Thyroid gland (tissue), 4 donors: ENCODE data around the gene TBC1D8.

ENCODE experiments used
- POLR2A ChIP-seq, 2 donors: fragments of 450-650 bp; IDR thresholded peaks; one replicate each; pipeline ENCODE4 v1.6.1; 2017; ENCODE audit warnings: antibody characterized with exemption in 2 of 2, mild to moderate bottlenecking in 2 of 2, moderate library complexity in 1 of 2
- TF ChIP-seq, protein P1 (sequence below), 6 experiments: fragments of 200-600 bp in 3 of 6; fragments of 450-650 bp in 3 of 6; sonication (generic) in 3 of 6; IDR thresholded peaks; one replicate each; pipeline ENCODE4 v1.5.1; 2016 to 2019; ENCODE audit warnings: antibody characterized with exemption in 6 of 6, mild to moderate bottlenecking in 2 of 6, inconsistent platforms in 1 of 6, moderate library complexity in 1 of 6

DNA sequence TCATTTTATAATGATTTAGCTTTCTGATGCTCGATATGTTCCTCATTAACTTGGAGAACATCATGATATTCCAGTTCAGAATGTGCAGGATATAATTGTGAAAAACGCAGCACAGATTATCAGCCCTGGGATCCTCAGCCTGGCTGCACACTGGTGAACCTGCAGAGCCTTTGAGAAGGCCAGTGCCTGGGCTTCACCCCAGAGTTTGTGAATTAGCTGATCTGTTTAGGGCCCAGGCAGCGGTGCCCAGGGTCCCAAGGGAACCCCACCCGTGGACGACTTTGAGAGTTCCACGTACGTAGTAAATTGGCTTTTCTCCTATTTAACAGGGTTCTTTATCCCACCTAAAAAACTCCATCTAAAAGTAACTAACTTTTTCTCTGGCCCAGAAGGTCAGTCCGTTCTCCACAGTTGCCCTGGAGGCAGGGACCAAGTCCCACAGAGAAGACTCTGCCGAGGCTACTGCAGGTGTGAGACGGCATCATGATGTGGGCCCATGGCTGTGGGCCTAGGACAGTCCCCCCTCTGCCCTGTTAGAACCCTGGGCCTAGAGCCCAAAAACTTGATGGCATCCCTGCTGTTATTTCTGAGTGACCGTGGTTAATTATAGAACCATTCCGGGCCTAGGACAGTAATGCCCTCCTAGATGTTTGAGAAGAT, 188.7 kb downstream of the TBC1D8 start:
- TF ChIP-seq, protein P1, sequence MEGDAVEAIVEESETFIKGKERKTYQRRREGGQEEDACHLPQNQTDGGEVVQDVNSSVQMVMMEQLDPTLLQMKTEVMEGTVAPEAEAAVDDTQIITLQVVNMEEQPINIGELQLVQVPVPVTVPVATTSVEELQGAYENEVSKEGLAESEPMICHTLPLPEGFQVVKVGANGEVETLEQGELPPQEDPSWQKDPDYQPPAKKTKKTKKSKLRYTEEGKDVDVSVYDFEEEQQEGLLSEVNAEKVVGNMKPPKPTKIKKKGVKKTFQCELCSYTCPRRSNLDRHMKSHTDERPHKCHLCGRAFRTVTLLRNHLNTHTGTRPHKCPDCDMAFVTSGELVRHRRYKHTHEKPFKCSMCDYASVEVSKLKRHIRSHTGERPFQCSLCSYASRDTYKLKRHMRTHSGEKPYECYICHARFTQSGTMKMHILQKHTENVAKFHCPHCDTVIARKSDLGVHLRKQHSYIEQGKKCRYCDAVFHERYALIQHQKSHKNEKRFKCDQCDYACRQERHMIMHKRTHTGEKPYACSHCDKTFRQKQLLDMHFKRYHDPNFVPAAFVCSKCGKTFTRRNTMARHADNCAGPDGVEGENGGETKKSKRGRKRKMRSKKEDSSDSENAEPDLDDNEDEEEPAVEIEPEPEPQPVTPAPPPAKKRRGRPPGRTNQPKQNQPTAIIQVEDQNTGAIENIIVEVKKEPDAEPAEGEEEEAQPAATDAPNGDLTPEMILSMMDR (IDR thresholded peaks at IDR 0.05) = no peak
- TF ChIP-seq POLR2A (IDR thresholded peaks at IDR 0.05) = no peak
